GM13977 (cell line): ENCODE results near the gene PTPRC.

Source experiments
- DNase-seq: peaks from one replicate; pipeline ENCODE4 v3.0.0; 2012; ENCODE audit warnings: low spot score
- CTCF ChIP-seq: IDR thresholded peaks from 2 replicates; pipeline ENCODE4 v1.5.1; 2012; ENCODE audit warnings: mild to moderate bottlenecking, control low read depth; ENCODE audit not compliant: insufficient read depth; ENCODE audit errors: extremely low read depth, missing control alignments
- in situ Hi-C: fragments of 300-500 bp; cut with MboI; formaldehyde crosslinking; loops from one replicate; pipeline ENCODE4 v1.12.0; 2022; ENCODE audit warnings: low sequenced_read_pairs, low pct_unique_long_range_greater_than_20kb, mixed read lengths, inconsistent platforms; ENCODE audit not compliant: unreplicated experiment

The PTPRC gene

DNA sequence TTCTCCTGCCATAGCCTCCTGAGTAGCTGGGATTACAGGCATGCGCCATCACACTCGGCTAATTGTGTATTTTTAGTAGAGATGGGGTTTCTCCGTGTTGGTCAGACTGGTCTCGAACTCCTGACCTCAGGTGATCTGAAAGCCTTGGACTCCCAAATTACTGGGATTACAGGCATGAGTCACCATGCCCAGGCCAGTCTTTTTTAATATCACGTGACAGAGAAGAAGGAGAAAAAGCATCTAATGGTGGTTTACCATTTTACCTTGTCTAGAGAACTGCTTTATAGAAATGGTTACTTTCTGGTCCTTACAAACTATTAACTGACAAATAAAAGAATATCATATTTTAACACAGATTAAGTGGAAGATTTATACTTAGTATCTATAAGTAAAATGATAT lies 168.0 kb downstream of the PTPRC start:
- in situ Hi-C loops, result no loop called here
- no peak for TF ChIP-seq CTCF

More for the DNA sequence above, 168.0 kb downstream of the PTPRC start:
- no peak for DNase-seq
